Suppressor macrophage treated with lipopolysaccharide for 1 hour (primary cell): Measurements from ENCODE around the gene MAFB.

Experiments used
- DNase-seq, 3 donors: peaks; one replicate each; pipeline ENCODE4 v3.0.0-alpha.2; 2020 to 2022

The MAFB gene

DNA sequence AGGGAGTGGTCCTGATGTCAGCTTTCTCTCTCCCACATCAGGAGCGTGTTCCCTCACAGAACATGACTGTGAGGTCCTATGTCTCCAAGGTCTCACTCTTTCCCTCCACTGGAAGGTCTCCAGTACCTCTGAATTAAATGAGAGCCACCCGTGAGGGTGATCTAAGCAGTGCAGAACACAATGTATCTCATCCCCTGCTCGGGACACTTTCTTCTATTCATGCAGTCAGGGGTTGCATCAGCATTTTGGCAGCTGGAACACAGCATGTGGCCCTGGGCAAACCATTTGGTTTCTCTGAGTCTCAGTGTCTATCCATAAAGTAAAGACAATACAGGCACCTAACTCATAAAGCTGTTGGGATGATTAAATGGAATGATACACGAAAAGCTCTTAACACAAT is 34.2 kb downstream of the MAFB start:
- DNase-seq: no peak

DNA sequence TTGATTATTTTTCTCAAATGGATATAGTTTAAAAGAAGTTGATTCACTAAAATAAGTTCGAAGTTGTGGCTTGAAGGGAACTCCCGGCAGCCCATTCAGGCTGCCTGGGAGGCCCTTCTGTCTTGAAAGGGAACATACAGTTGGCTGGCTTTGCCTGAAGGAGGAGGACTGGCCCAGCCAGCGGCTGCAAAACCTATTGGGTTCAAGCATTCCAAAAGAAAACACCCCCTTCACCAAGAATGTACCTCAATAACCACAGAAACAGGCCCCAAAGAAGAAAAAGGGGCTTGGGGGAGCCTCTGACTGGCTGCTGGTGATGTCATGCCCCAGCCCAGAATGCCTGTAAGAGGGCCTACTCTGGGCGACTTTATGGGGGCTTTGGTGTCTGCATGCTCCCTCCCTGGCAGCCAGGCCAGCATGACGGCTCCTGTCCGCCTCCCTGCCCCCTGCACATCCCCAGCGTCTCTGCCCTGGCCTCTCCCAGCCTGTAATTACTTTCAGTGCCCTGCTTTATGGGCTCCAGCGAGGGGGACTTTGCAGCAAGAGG is 36.5 kb downstream of the MAFB start:
- DNase-seq: no peak

DNA sequence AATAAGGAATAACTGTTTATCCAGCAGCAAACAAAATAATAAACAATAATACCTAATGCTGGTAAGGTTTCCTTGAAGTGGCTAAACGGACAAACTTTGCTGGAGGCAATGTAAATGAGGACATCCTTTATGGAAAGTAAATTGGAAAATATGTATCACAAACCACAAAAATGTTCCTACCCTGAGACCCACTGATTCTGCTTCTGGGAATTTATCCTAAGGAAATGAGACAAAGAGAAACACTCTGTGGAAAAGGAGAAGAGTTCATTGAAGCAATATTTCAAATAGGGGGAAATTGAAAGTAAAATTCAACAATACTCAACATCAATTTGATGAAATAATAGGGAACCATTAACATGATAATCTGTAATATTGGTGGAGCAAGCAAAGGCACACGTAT is 37.9 kb downstream of the MAFB start:
- peak in 1 of 3 donors; percentile 59 for DNase-seq

DNA sequence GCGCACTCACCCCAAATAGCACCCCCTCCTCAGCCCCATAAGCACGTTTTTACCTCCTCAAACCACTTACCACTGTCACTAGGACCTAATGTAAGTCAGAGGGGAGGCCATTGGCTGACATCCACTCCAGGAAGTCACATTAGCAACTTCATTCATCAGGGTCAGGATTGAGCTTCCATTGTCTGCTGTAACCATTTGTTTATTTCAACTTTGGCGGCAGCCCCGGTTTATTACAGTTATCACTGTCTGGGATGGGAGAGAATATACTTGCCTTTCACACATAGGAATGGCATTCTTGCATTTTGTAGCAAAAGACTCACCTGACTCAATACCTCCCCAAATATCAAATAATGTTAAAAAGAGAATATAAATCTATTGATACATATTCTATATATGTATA is 38.3 kb downstream of the MAFB start:
- DNase-seq: no peak

DNA sequence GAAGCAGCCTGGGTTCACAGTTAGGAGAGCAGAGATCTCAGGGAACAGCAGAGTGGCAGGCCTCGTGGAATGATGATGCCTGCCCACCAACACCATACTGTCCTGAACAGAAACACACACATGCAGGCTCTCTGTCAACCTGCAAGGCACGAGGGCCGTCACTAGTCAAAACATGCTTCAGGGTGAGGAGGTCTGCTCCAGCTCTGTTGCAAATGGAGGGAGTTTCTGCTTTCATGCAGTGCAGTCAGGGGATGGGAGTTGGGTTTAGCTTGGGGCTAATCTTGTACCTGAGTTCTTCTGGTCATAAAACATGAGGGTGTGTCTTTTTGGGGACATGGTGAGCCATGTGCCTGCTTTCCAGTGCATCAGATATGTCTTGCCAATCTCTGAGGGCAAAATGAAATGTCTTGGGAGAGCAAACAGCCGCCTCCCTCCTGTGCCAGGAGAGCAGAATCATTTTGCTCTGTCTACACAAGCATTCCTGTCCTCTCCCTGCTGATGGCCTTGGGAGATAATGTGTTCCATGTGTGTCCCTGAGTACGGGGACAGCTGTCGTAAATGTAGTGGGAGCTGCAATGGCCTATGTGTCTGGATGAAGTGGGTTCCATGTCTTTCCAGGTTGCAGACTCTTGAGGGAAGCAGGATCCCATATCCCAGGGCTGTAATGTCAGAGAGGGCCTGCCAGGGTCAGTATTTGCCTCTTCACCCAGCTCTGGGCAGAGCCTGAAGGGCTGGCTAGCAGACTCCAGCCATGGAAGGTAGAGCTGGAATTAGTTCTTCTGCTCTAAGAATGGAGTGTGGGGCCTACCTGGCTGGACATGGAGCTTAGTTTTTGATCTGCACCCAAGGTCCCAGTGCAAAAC is 40.6 kb downstream of the MAFB start:
- no peak for DNase-seq

DNA sequence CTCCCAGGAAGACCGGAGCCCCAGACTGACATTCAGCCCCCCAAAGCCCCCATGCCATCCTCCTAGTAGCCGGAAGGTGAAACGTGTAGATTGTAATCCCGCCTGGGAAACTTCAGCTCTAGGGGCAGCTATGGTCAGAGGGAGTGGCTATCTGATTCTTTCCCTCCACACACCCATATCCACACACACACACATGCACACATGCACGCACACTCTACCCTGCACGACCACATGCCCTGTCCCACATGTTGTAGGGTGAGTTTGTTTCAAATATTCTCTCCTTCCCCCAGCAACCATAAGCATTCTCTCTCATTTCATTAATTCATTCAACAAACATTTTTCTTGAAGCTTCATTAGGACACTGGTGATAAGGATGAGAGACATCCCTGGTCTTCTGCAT is 42.2 kb downstream of the MAFB start:
- DNase-seq: no peak

DNA sequence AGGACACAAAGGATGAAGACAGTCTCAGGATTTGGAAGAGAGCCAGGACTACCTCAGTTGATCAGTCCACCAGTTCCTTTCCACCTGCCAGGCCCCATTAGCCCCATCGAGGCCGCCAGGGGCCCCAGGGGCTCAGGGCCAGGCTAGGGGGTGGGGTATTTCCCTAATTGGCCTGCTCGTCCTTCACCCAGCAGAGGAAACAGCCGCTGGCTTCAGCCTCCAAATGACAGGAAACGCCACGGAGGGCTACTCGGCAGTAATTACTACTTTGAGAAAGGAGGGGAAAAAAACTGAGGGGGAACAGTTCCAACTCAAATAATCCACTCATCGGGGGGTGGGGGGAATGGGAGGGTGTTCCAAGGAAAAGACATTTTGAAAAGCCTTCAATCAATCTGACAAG is 42.7 kb downstream of the MAFB start:
- DNase-seq: peak; percentile 22 to 44 (median 32)

DNA sequence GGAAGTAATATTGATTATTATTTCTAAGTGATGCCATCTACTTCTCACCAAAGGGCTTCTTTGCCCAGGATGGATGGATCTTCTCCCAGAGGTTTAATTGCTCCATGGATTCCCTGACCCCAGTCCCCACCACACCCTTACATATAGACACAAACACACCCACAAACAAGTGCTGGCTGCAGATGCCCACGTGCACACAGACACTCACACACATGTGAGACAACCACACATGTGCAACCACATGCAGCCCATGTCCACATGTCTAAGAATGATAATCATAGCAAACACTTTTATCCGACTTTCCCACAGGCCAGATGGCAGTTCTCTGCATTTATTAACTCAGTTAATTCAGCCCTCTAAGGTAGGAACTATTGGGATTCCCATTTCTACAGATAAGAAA is 44.2 kb downstream of the MAFB start:
- DNase-seq: no peak

DNA sequence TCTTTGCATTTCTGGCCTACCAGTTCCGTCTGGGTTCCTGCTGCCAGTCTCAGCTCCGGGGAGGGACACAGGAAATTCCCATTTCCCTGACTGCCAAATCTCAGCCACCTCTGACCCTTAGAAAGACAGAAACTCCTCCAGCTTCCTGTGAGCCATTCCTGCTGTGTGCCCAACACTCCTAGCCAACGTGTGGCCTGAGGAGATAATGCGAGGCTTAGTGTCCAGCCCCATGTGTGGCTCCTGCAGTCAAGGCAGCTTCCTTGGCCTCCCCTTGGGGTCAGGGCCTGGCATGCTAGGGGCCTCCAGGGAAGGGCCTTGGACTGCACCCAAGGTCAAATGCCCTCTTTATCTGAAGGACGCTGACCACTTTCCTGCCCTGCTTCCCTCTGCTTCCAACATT is 45.1 kb downstream of the MAFB start:
- DNase-seq: peak in 1 of 3 donors; percentile 21

DNA sequence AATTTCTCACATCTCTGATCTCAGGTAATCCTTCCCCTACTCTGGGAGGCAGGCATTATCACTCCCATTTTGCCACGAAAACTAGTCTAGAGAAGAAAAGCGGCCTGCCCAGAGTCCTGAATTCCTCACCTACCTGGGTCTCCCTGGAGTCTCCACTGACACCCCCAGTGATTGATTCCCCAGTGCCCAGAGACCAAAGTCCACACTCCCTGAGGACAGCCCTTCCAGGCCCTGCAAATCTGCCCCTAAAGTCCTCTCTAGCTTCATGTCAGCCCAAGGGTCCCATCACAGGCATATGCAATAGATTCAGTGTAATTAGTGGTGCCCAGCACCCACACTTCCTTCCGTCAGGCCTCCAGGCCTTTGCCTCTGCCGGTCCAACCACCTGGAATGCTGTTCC is 47.2 kb downstream of the MAFB start:
- DNase-seq: no peak

DNA sequence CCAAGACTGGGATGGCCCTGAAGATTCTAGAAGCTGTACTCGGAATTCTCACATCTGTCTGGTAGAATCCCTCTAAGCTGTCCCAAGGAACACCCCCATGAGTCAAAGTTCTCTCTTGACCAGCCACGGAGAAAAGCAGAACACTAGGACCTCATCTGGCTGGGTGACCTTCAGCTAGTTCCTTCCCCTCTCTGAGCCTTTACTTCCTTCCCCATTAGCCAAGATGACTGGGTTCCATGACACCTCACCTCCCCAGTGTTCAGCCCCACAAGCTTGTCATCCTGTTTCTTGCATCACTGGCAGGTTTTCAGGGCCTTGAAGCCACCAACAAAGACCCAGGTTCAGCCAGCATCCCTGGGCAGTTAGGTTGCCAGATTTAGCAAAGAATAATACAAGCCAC is 47.8 kb downstream of the MAFB start:
- DNase-seq: peak; percentile 77 to 87 (median 80)

DNA sequence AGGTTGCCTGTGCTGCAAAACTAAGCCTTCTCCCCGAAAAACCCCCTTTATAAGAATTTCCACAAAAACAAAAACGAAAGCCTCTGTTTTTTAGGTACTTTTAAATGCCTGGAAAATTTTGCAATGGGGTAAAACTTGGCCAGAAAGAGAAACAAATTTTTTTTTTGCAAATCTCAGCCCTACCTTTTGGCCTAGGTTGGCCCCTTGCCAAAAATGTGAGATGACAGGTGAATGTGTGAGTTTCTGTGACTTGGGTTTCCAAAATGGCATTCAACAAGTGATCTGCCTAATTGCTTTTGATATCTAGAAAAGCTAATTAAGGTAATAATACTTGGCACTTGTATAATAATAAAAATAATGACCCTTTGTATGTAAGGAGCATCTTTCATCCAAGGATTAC is 48.4 kb downstream of the MAFB start:
- DNase-seq: peak in 2 of 3 donors; percentile 17 to 45

DNA sequence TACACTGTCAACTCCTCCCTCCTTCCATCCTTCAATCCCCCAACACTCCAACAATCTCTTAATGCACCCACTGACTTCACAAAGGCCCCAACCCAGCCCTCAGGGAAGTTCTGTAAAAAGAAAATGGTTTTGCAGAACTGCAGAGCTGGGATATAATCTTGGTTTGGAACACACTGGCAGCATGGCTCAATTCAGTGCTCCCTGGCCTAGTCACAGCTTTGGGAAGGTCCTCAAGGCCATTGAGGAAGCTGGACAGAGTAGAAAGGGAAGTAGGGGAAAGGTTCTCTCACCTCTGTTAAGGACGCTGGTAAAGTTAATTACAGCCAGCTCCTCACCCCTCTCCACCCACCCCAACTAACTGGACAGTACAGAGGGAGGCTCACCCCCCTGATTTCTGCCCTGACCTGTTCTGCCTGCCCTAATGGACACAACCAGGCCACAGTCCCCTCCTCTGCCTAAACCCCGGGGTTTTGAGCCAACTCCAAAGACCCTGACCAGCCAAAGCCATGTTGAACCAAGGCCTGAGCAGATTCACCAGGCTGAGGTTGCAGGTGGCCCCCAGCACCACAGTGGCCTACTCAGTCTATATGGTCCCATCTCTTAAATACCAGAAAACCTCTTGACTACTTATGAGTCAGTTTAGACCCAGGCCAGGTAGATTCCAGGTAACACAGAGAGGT is 49.2 kb downstream of the MAFB start:
- peak; percentile 57 to 62 (median 58) for DNase-seq

DNA sequence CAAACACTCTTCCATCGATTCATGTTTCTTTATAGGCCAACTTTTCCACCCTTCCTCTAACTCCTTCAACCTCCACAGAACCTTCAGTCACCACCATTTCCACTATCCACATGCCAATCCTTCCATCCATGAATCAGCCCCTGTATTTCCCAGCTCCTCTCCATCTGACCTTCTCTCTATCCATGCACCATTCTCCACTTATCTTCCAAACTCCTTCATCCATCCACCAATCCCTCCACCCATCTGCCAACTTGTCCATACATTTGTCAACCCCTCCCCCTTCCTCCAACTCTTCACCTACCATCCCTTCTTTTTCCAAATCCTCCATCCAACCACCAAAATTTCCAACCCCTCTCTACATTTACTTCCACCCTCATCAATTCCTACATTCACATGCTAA is 49.9 kb downstream of the MAFB start:
- no peak for DNase-seq

DNA sequence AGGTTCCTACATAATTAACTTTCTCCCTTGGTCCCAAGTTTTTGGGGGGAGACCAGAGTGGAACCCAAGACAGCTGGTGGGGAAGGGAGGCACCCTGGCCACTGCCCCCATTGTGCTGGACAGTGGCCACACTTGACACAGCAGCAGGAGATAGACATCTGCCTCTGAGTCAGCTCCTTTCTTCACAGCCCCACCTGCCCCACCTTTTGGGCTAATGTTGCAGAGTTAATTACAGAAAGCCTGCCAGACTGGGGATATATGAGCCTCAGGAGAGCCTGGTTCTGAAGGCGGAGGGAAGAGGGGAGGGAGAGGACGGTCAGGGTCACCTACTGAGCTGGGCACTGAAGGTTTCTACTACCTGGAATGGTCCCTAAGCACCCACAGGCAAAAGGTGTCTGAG is 50.6 kb downstream of the MAFB start:
- DNase-seq: no peak

DNA sequence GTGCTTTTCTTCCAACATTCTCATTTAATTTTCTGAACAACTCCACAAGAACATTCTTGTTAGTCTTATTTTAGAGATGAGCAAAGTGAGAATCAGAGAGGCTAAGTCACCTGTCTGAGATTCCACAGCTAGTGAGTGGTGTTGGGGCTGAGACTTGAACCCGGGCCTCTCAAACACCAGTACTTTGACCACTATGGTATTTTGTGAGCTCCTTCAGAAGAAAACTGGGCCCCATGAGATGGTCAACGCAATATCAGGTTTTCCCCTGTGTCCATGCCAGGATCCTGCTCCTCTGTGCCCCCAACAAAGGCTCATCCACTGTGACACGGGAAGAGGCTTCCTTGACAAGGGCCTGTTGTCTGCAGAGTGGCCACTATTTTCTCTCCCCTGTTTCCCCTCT is 51.9 kb downstream of the MAFB start:
- no peak for DNase-seq

DNA sequence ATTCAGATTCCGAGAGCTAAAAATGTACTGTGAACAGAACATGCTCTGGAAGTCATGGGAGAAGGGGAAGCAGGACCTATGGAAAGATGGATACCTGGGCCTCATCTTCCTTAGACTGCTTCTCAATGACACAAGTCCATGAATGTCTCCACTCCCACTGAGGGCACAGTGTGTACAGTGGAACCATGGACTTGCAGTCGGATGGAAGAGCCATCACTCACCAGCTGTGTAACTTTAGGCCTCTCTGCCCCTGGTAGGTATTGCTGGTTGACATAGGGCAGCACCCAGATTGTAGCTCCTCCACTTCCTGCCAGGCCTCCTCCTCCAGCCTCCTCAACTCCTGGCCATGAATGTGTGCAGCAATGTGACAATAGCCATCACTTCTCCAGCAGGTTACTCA is 52.5 kb downstream of the MAFB start:
- DNase-seq: no peak

DNA sequence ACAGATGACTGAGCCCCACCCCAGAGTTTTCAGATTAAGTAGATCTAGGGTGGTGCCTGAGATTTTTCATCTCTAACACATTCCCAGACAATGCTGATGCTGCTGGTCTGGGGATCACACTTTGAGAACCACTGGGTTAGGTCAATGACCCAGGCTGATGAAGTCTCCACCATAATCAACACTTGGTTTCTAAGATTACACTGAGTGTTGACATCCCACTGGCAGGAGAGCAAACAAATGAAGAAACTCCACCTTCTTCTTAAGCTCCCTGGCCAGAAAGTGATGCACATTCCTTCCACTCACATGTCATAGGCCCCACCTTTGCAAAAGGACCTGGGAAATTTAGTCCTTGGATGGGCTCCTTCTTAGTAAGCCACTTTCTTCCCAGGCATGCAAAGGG is 53.1 kb downstream of the MAFB start:
- DNase-seq: no peak
